ENCODE measurements around the gene TCERG1. TPM values are rescaled to one million over a fixed set of nuclear protein-coding genes. Genes with fewer than 3 reads are reported as not detected.

TCERG1 gene
- total RNA-seq, 1 donor from 2014 or later = 227 TPM

- H3K4me3 ChIP-seq = no peak overlapping the region
- H3K4me1 ChIP-seq = peaks cover 15% of the 10 kb centered on the region
- no peaks in the 10 kb centered on the region for H3F3A ChIP-seq (ENCODE audit: low read depth)
- H4K20me1 ChIP-seq (ENCODE audit: low read depth) = no peaks in the 10 kb centered on the region
- Mint-ChIP-seq H3K4me3 (no peak overlapping the region), H3K27ac (peak overlapping the region; percentile 47), H3K36me3 (no peaks in the 10 kb centered on the region), H3K4me1 (peaks cover 13% of the 10 kb centered on the region), H3K27me3 (ENCODE audit: insufficient read depth, low read depth) (no peaks in the 10 kb centered on the region), H3K9me3 (no peaks in the 10 kb centered on the region)
- no peak overlapping the region for H3K27ac ChIP-seq
- H3K79me2 ChIP-seq (ENCODE audit: low read depth) = no peaks in the 10 kb centered on the region
- no peak overlapping the region for H3K9ac ChIP-seq
- H2AFZ ChIP-seq (replicated peaks) = no peak overlapping the region
- DNase-seq (ENCODE audit: low spot score) = no peak
- H3K9me3 ChIP-seq (ENCODE audit: low read depth) = no peaks in the 10 kb centered on the region
- TF ChIP-seq EZH2phosphoT487 (IDR thresholded peaks at IDR 0.05) = no peak
- no peak for TF ChIP-seq CTCF (IDR thresholded peaks at IDR 0.05)
- TF ChIP-seq EZH2 (IDR thresholded peaks at IDR 0.05) = no peak
- H3K27me3 ChIP-seq = no peaks in the 10 kb centered on the region
- H3K4me2 ChIP-seq = no peak overlapping the region
- H3K36me3 ChIP-seq = no peaks in the 10 kb centered on the region
These were observed 36.9 kb upstream of the TCERG1 start for GRCh38 chr5:146410272-146410671.

DNA sequence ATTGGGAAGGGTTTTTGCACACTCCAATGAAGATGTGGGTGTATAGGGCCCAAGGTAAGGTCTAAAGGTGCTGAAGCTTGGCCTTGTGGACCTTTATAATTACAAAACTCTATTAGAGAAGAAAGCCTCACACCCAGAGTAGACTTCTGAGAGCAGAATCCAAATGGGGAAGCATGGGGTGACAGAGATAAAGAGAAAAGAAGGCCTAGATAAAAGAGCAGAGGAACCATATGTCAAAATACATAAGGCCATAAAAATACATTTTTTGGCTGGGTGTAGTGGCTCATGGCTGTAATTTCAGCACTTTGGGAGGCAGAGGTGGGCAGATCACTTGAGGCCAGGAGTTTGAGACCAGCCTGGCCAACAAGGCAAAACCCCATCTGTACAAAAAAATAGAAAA lies 27.4 kb upstream of the TCERG1 start:
- Histone ChIP-seq H4K20me1 (ENCODE audit: low read depth) (no peaks in the 10 kb centered on the region), H2AFZ (replicated peaks) (no peak overlapping the region), H3K27ac (no peak overlapping the region), H3K36me3 (no peaks in the 10 kb centered on the region), H3K27me3 (no peaks in the 10 kb centered on the region), H3K4me1 (no peaks in the 10 kb centered on the region), H3F3A (ENCODE audit: low read depth) (no peaks in the 10 kb centered on the region), H3K9ac (no peak overlapping the region), H3K79me2 (ENCODE audit: low read depth) (no peaks in the 10 kb centered on the region), H3K4me2 (no peak overlapping the region), H3K9me3 (ENCODE audit: low read depth) (no peaks in the 10 kb centered on the region), H3K4me3 (no peak overlapping the region)
- Mint-ChIP-seq H3K9me3 (no peaks in the 10 kb centered on the region), H3K4me1 (no peaks in the 10 kb centered on the region), H3K27me3 (ENCODE audit: insufficient read depth, low read depth) (peaks cover 5% of the 10 kb centered on the region), H3K27ac (no peak overlapping the region), H3K36me3 (no peaks in the 10 kb centered on the region), H3K4me3 (no peak overlapping the region)
- DNase-seq (ENCODE audit: low spot score) = no peak
- no peak for TF ChIP-seq EZH2phosphoT487 (IDR thresholded peaks at IDR 0.05)
- TF ChIP-seq EZH2 (IDR thresholded peaks at IDR 0.05) = no peak
- no peak for TF ChIP-seq CTCF (IDR thresholded peaks at IDR 0.05)

DNA sequence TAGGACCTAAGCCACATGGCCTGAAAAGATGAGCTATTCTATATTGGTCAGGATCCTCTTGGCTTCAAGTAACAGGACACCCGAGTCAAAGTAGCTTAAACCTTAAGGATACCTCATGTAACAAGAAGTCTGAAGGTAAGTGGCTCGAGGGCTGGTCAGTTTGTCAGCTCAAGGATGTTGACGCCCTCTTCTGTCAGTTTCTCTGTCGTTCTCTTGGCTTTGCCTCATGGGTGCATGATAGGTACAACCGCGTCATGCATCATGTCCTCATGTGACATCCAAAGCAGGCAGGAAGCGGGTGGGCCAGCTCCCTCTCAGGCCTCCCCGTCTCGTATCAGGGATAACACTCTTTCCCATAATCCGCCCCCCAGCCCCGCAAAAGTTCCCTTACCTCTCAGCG lies 22.1 kb upstream of the TCERG1 start:
- H3K36me3 Mint-ChIP-seq = no peaks in the 10 kb centered on the region
- Histone ChIP-seq H3K36me3 (no peaks in the 10 kb centered on the region), H3K9ac (no peak overlapping the region), H3K4me2 (no peak overlapping the region), H3K4me1 (no peaks in the 10 kb centered on the region), H3K27me3 (peaks cover 4% of the 10 kb centered on the region), H3K79me2 (ENCODE audit: low read depth) (no peaks in the 10 kb centered on the region), H3K27ac (no peak overlapping the region), H3K4me3 (no peak overlapping the region), H2AFZ (replicated peaks) (no peak overlapping the region), H4K20me1 (ENCODE audit: low read depth) (no peaks in the 10 kb centered on the region), H3F3A (ENCODE audit: low read depth) (no peaks in the 10 kb centered on the region), H3K9me3 (ENCODE audit: low read depth) (no peaks in the 10 kb centered on the region)
- no peak overlapping the region for H3K27ac Mint-ChIP-seq
- peaks cover 8% of the 10 kb centered on the region for H3K27me3 Mint-ChIP-seq (ENCODE audit: insufficient read depth, low read depth)
- peak; percentile 27 for DNase-seq (ENCODE audit: low spot score)
- H3K9me3 Mint-ChIP-seq = no peaks in the 10 kb centered on the region
- no peaks in the 10 kb centered on the region for H3K4me1 Mint-ChIP-seq
- TF ChIP-seq EZH2phosphoT487 (IDR thresholded peaks at IDR 0.05) (no peak), EZH2 (IDR thresholded peaks at IDR 0.05) (no peak), CTCF (IDR thresholded peaks at IDR 0.05) (peak; percentile 21)
- H3K4me3 Mint-ChIP-seq = no peak overlapping the region
